Measurements from ENCODE around the gene DCXR. TPM values are rescaled to one million over a fixed set of nuclear protein-coding genes. Genes with fewer than 3 reads are reported as not detected.
A peak's percentile ranks its signal among the peaks of the same experiment; 100 is the strongest.

Gene DCXR
- total and polyA plus RNA-seq, 2 of the 13 experiments (the other 11 are each of a cell fraction or from before 2014, with no cell fraction given): 287 to 311 TPM

GRCh38 chr17:81995463-81996231, 41.9 kb downstream of the DCXR start (continued):
- TF ChIP-seq KIAA2018 (CRISPR knock-in tag; IDR thresholded peaks at IDR 0.05; ENCODE audit: borderline replicate concordance): no peak
- no peak for TF ChIP-seq DNMT3B (CRISPR knock-in tag; conservative IDR thresholded peaks at IDR 0.05)
- TF ChIP-seq ATF4 (CRISPR knock-in tag; IDR thresholded peaks at IDR 0.05): no peak
- TF ChIP-seq STAT5B (CRISPR knock-in tag; IDR thresholded peaks at IDR 0.05): peak; percentile 89
- TF ChIP-seq NR2F1 (CRISPR knock-in tag; IDR thresholded peaks at IDR 0.05): no peak
- TF ChIP-seq PREB (CRISPR knock-in tag; IDR thresholded peaks at IDR 0.05): no peak; the same call in 1 of the 2 replicates
- TF ChIP-seq ZNF567 (CRISPR knock-in tag; IDR thresholded peaks at IDR 0.05; ENCODE audit: borderline replicate concordance): peak; percentile 93
- TF ChIP-seq SNAPC4 (CRISPR knock-in tag; IDR thresholded peaks at IDR 0.05): no peak
- no peak; the same call in 1 of the 2 replicates for TF ChIP-seq ZNF747 (CRISPR knock-in tag; IDR thresholded peaks at IDR 0.05; ENCODE audit: borderline replicate concordance)
- no peak for TF ChIP-seq ZNF816 (CRISPR knock-in tag; IDR thresholded peaks at IDR 0.05; ENCODE audit: borderline replicate concordance)
- TF ChIP-seq ZNF12 (CRISPR knock-in tag; IDR thresholded peaks at IDR 0.05): no peak
